A549 treated with RU486 at 1 μM for 4 hours (cell line): ENCODE results near the gene BRMS1. TPM values are rescaled to one million over a fixed set of nuclear protein-coding genes. Genes with fewer than 3 reads are reported as not detected.

Source experiments
- total RNA-seq: library from RNA; stranded (reverse); fragments of 200-300 nt; extraction: Qiagen RNA extraction; gene quantifications from 5 replicates; pipeline ENCODE4 v1.2.3, GENCODE V29; 2022; ENCODE audit warnings: low read depth

BRMS1 gene
- total RNA-seq = 77.8 to 106 TPM (median 89.7 TPM) in 5 replicates

GRCh38 chr11:66344550-66345315, at the start of gene BRMS1:
TSS of gene BRMS1 (minus strand) at chr11:66345104. CDS start at chr11:66342234, 2,870 bp downstream.

GRCh38 chr11:66371627-66372415, 26.9 kb upstream of the BRMS1 start, which contains the start of gene SLC29A2:
TSS of gene SLC29A2 (minus strand) at chr11:66371760. CDS start at chr11:66371591, 169 bp downstream.

GRCh38 chr11:66347425-66348276, 2.7 kb upstream of the BRMS1 start, which contains the start of gene B4GAT1:
TSS of gene B4GAT1 (minus strand) at chr11:66347629. CDS start at chr11:66347545, 84 bp downstream.

GRCh38 chr11:66336234-66337102, 8.4 kb downstream of the BRMS1 start, which contains the start of gene RIN1:
TSS of gene RIN1 (minus strand) at chr11:66336434. CDS start at chr11:66336402, 32 bp downstream.

GRCh38 chr11:66316849-66317251, 28.1 kb downstream of the BRMS1 start, which contains the start of gene CD248:
TSS of gene CD248 (minus strand) at chr11:66317044. CDS start at chr11:66317027, 17 bp downstream.

GRCh38 chr11:66291706-66292542, 53.0 kb downstream of the BRMS1 start, which contains the start of gene TMEM151A:
TSS of gene TMEM151A (plus strand) at chr11:66291894. CDS start at chr11:66292014, 120 bp downstream.

GRCh38 chr11:66288671-66289547, 56.0 kb downstream of the BRMS1 start, which contains the start of gene YIF1A:
TSS of gene YIF1A (minus strand) at chr11:66289143. CDS start at chr11:66288985, 158 bp downstream.

Other genes starting within 250 kb of the BRMS1 start
- 38.0 to 47.4 TPM (median 45.0 TPM) in 5 replicates for gene KLC2, start 87.4 kb downstream of the BRMS1 start, total RNA-seq
- 124 to 152 TPM (median 145 TPM) in 5 replicates for gene RAB1B, start 76.5 kb downstream of the BRMS1 start, total RNA-seq
- 1.4 to 3.7 TPM (median 2.9 TPM) in 5 replicates for gene CNIH2, start 66.9 kb downstream of the BRMS1 start, total RNA-seq
- gene YIF1A, start 56.0 kb downstream of the BRMS1 start, total RNA-seq = 88.2 to 117 TPM (median 116 TPM) in 5 replicates
- gene TMEM151A, start 53.2 kb downstream of the BRMS1 start, total RNA-seq = 1.6 to 4.3 TPM (median 3.9 TPM) in 5 replicates
- 0.05 TPM in 1 of 5 replicates, not detected in the others for gene CD248, start 28.1 kb downstream of the BRMS1 start, total RNA-seq
- gene RIN1, start 8.7 kb downstream of the BRMS1 start, total RNA-seq = 26.8 to 43.4 TPM (median 39.3 TPM) in 5 replicates
- 13.2 to 19.8 TPM (median 18.8 TPM) in 5 replicates for gene B4GAT1, start 2.5 kb upstream of the BRMS1 start, total RNA-seq
- 2.6 to 5.4 TPM (median 4.9 TPM) in 5 replicates for gene SLC29A2, start 26.7 kb upstream of the BRMS1 start, total RNA-seq
- not detected in 5 replicates for gene NPAS4, start 75.9 kb upstream of the BRMS1 start, total RNA-seq
- gene MRPL11, start 93.7 kb upstream of the BRMS1 start, total RNA-seq = 87.3 to 129 TPM (median 112 TPM) in 5 replicates
- 4.3 to 6.6 TPM (median 5.7 TPM) in 5 replicates for gene PELI3, start 121.8 kb upstream of the BRMS1 start, total RNA-seq
- 48.5 to 54.5 TPM (median 51.5 TPM) in 5 replicates for gene DPP3, start 135.3 kb upstream of the BRMS1 start, total RNA-seq
- gene BBS1, start 165.5 kb upstream of the BRMS1 start, total RNA-seq = 8.5 to 11.3 TPM (median 9.7 TPM) in 5 replicates
- 8.9 to 15.3 TPM (median 13.1 TPM) in 5 replicates for gene ZDHHC24, start 200.9 kb upstream of the BRMS1 start, total RNA-seq
- gene ACTN3, start 201.8 kb upstream of the BRMS1 start, total RNA-seq = 0.06 TPM in 1 of 5 replicates, not detected in the others
- 31.1 to 41.6 TPM (median 32.4 TPM) in 5 replicates for gene CTSF, start 223.5 kb upstream of the BRMS1 start, total RNA-seq
- gene CCDC87, start 248.0 kb upstream of the BRMS1 start, total RNA-seq = 0.53 to 0.80 TPM (median 0.64 TPM) in 5 replicates
- gene CCS, start 248.1 kb upstream of the BRMS1 start, total RNA-seq = 24.8 to 30.2 TPM (median 26.8 TPM) in 5 replicates